Astrocyte of the cerebellum (primary cell): ENCODE data around the gene MSX1.

Source experiments
- DNase-seq: peaks from one replicate; pipeline ENCODE4 v3.0.0-alpha.2; 2011; ENCODE audit warnings: low read depth
- H3K4me3 ChIP-seq: 2 replicates; pipeline ENCODE4 v1.5.1; 2011; ENCODE audit warnings: mild to moderate bottlenecking, low read depth, low read length, moderate library complexity
- in situ Hi-C: cut with HindIII; loops from 2 replicates; pipeline ENCODE4 v1.10.0; 2017; ENCODE audit warnings: low sequenced_read_pairs
- TF ChIP-seq, protein P1 (sequence below): IDR thresholded peaks from 2 replicates; pipeline ENCODE4 v1.5.1; 2012; ENCODE audit warnings: low read length, low read depth, moderate library complexity, mild to moderate bottlenecking; ENCODE audit errors: missing control alignments

Gene MSX1

DNA sequence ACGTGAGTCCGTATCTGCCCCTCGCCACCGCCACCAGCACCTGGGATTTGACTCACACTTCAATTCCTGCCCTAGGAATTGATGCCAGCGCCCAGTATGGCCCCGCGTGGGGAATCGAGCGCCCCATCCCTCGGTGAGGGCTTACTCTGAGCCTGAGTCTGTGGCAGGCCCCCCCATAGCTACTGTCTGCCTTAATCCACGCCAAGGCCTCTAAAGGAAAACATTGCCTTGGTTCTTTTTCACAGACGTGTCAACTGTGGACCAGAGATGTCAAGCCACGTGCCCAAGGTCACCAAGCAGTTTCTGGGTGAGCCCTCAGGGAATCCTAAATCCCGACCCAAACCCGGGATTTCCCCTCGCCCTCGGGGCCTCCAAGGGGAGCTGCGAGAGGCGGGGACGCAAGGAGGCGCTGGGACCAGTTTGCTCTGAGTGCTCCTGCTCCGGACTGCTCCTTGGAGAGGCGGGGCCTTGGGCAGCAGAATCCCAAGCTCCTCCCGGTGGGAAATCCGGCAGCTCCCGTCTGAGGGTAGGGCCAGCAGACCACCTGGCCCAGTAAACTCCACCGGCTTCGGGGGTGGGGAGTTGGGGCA, 12.9 kb downstream of the MSX1 start:
- in situ Hi-C loops = loop anchor here (10.0 kb wide), 1 partner anchor 208 kb away; no protein-coding TSS in a partner anchor
- DNase-seq = no peak
- TF ChIP-seq, protein P1, sequence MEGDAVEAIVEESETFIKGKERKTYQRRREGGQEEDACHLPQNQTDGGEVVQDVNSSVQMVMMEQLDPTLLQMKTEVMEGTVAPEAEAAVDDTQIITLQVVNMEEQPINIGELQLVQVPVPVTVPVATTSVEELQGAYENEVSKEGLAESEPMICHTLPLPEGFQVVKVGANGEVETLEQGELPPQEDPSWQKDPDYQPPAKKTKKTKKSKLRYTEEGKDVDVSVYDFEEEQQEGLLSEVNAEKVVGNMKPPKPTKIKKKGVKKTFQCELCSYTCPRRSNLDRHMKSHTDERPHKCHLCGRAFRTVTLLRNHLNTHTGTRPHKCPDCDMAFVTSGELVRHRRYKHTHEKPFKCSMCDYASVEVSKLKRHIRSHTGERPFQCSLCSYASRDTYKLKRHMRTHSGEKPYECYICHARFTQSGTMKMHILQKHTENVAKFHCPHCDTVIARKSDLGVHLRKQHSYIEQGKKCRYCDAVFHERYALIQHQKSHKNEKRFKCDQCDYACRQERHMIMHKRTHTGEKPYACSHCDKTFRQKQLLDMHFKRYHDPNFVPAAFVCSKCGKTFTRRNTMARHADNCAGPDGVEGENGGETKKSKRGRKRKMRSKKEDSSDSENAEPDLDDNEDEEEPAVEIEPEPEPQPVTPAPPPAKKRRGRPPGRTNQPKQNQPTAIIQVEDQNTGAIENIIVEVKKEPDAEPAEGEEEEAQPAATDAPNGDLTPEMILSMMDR = peak; percentile 6
- no peak overlapping the region for H3K4me3 ChIP-seq

DNA sequence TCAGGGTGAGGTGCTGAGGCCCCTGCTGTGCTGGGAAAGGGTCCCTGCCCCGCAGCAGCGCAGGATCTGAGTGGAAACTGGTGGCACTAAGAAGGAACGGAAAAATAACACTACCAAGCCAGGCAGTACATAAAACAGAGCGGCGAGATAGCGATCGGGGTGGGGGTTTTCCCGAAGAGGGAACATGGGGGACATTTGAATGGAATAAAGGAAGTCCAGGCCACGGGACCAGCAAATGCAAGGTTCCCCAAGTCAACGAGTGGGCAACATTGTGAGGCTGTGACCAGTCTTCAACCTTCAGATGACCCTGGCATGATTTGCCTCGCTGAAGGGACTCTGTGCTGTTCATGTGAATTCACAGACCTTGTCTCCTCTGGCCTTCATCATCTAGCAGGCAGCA, 13.7 kb downstream of the MSX1 start:
- TF ChIP-seq, protein P1 = no peak
- H3K4me3 ChIP-seq = no peak overlapping the region
- in situ Hi-C loops = loop anchor here (10.0 kb wide), 1 partner anchor 208 kb away; no protein-coding TSS in a partner anchor
- no peak for DNase-seq

DNA sequence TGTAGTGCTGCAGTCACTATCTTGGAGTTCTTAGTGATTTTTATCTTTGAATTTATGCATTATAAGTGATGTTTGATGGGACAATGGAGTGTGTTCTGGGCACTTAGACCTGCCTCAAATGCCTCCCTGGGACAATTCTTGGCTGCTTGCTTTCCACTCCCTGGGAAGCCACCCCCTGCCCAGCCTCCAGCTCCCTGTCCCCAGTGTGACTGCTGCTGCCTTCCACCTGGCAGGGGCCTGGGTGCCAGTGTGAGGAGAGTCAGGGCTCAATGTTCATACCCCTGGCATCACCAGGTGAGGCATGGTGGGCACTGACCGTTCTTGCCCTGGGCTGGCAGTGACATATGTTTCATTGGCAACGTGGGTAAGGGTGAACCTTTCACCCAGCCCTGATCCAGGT, 14.8 kb downstream of the MSX1 start:
- H3K4me3 ChIP-seq = no peak overlapping the region
- in situ Hi-C loops = loop anchor here (10.0 kb wide), 1 partner anchor 209 kb away; no protein-coding TSS in a partner anchor
- TF ChIP-seq, protein P1 = no peak
- DNase-seq = no peak

DNA sequence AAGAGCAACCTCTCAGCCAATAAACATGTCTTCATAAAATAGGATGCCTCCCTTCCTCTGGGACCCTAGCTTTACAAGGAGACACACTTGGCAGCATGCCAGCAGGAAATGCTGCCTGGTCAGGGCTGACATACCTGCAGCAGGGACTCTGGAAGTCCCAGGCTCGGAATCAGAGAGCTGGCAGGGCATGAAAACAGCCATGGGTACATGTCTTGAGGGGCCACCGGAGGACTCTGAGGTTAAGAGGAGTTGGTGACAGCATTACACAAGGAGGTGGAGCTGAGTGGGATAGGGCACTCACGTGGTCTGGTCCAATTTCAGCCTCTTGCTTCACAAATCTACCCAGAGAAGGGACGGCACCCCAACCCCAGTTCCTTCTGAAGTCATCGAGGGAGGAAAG, 15.7 kb downstream of the MSX1 start:
- TF ChIP-seq, protein P1 = no peak
- DNase-seq = no peak
- H3K4me3 ChIP-seq = no peak overlapping the region
- in situ Hi-C loops = loop anchor here (10.0 kb wide), 1 partner anchor 210 kb away; no protein-coding TSS in a partner anchor

DNA sequence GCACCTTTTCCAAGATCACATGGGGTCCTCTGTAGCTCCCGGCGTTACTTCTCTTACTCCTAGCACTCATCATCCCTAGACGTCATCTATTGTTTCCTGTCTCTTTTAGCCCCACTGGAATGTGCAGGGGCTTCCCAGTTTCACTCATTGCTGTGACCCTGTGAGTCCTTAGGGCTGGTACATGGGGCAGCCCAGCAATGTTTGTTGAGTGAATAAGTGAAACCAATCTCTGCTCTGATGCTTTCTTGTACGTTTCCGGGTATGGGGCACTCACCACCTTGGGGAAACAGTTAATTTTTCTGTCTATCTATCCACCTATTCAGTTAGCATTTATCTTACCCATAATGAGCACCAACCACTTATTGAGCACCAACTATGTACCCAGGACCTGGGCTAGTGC, 16.1 kb downstream of the MSX1 start:
- in situ Hi-C loops = loop anchor here (10.0 kb wide), 1 partner anchor 211 kb away; no protein-coding TSS in a partner anchor
- H3K4me3 ChIP-seq = no peak overlapping the region
- TF ChIP-seq, protein P1 = no peak
- DNase-seq = no peak

DNA sequence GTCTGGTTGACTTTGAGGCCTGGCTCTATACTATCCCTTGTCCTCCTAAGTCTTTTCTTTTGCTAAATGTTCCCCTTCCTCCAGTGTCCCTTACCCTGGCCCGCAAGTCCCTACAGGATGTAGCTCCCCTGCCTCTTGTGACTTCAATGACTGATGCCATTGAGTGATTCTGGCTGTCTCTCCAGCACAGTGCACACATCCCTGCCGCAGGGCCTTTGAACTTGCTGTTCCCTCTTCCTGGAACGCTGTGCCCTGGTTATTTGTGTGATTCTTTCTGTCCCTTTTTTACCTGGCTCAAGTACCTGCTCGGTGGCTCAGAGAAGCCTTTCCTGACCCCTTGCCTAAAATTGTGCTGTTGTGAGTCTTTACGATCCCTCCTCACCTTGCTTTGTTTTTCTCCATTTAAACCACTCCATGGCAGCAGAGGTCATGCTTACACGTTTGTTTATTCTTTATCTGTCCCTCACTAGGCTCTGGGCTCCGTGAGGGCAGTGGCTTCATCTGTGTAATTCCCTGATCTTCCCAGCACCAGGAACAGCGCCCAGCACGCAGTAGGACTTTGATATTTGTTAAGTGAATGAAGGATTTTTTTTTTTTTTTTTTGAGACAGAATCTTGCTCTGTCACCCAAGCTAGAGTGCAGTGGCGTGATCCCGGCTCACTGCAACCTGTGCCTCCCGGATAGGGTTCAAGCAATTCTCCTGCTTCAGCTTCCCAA, 17.6 kb downstream of the MSX1 start:
- H3K4me3 ChIP-seq = no peak overlapping the region
- no peak for DNase-seq
- in situ Hi-C loops = loop anchor here (10.0 kb wide), 1 partner anchor 212 kb away; no protein-coding TSS in a partner anchor
- TF ChIP-seq, protein P1 = no peak
